Measurements from ENCODE around the gene TOR4A. TPM values are rescaled to one million over a fixed set of nuclear protein-coding genes. Genes with fewer than 3 reads are reported as not detected.
A peak's percentile ranks its signal among the peaks of the same experiment; 100 is the strongest.

Gene TOR4A
- total RNA-seq, 2 donors from 2014 or later, result 1.6 to 7.3 TPM

GRCh38 chr9:137301081-137301947 lies 23.8 kb downstream of the TOR4A start:
- Histone ChIP-seq H3K9me3 (no peaks in the 10 kb centered on the region), H3K27ac (peak overlapping the region; percentile 78 to 94), H3K36me3 (no peaks in the 10 kb centered on the region), H3K4me1 (replicated peaks) (peaks cover 35% of the 10 kb centered on the region), H3K4me3 (peak overlapping the region; percentile 40 to 55), H3K27me3 (replicated peaks; ENCODE audit: insufficient read depth) (no peaks in the 10 kb centered on the region)
- intact Hi-C loops (cut with DNase I), result no loop called here
- peak; percentile 60 for DNase-seq (ENCODE audit: low spot score)
- WGBS, result under 1% methylated on average over 57 of the region's 115 CpGs
- peak in 3 of 4 experiments; percentile 8 to 52 (median 29) for TF ChIP-seq CTCF (IDR thresholded peaks at IDR 0.05)
- TF ChIP-seq POLR2A (IDR thresholded peaks at IDR 0.05), result peak; percentile 11
- no peak for TF ChIP-seq POLR2AphosphoS5 (IDR thresholded peaks at IDR 0.05)

- no peaks in the 10 kb centered on the region for H3K27me3 ChIP-seq (replicated peaks; ENCODE audit: insufficient read depth)
- intact Hi-C loops (cut with DNase I), result no loop called here
- no peaks in the 10 kb centered on the region for H3K36me3 ChIP-seq
- peak; percentile 94 for DNase-seq (ENCODE audit: low spot score)
- under 1% methylated on average over 29 of the region's 60 CpGs for WGBS
- peak within 1 kb of the TSS; percentile 92 to 94 for H3K27ac ChIP-seq
- TF ChIP-seq POLR2AphosphoS5 (IDR thresholded peaks at IDR 0.05) (peak; percentile 94), CTCF (IDR thresholded peaks at IDR 0.05) (peak in 1 of 4 experiments; percentile 49), POLR2A (IDR thresholded peaks at IDR 0.05) (peak; percentile 88)
- peak within 1 kb of the TSS; percentile 40 to 55 for H3K4me3 ChIP-seq
- peaks cover 36% of the 10 kb centered on the region for H3K4me1 ChIP-seq (replicated peaks)
- H3K9me3 ChIP-seq, result no peaks in the 10 kb centered on the region
Observed at GRCh38 chr9:137302118-137302448, 24.6 kb downstream of the TOR4A start, which contains the start of gene NRARP. Gene NRARP (minus strand): TSS chr9:137302271. CDS start chr9:137301928, 343 bp downstream.

GRCh38 chr9:137302449-137303150 lies 25.1 kb downstream of the TOR4A start:
- peak overlapping the region; percentile 92 to 93 for H3K27ac ChIP-seq
- H3K4me3 ChIP-seq, result peak overlapping the region; percentile 39 to 46
- TF ChIP-seq CTCF (IDR thresholded peaks at IDR 0.05) (peak; percentile 9 to 69 (median 44)), POLR2AphosphoS5 (IDR thresholded peaks at IDR 0.05) (no peak), POLR2A (IDR thresholded peaks at IDR 0.05) (no peak)
- DNase-seq (ENCODE audit: low spot score), result no peak
- WGBS, result 7% methylated on average over 57 of the region's 78 CpGs
- H3K4me1 ChIP-seq (replicated peaks), result peaks cover 39% of the 10 kb centered on the region
- H3K36me3 ChIP-seq, result no peaks in the 10 kb centered on the region
- intact Hi-C loops (cut with DNase I), result no loop called here
- no peaks in the 10 kb centered on the region for H3K9me3 ChIP-seq
- no peaks in the 10 kb centered on the region for H3K27me3 ChIP-seq (replicated peaks; ENCODE audit: insufficient read depth)

- WGBS, result 40% methylated on average over 23 of the region's 23 CpGs
- H3K36me3 ChIP-seq, result no peaks in the 10 kb centered on the region
- peaks cover 37% of the 10 kb centered on the region for H3K4me1 ChIP-seq (replicated peaks)
- peak; percentile 69 for DNase-seq (ENCODE audit: low spot score)
- no peak for TF ChIP-seq CTCF (IDR thresholded peaks at IDR 0.05)
- TF ChIP-seq POLR2AphosphoS5 (IDR thresholded peaks at IDR 0.05), result peak; percentile 71
- H3K27me3 ChIP-seq (replicated peaks; ENCODE audit: insufficient read depth), result no peaks in the 10 kb centered on the region
- H3K9me3 ChIP-seq, result no peaks in the 10 kb centered on the region
- peak overlapping the region; percentile 39 to 46 for H3K4me3 ChIP-seq
- intact Hi-C loops (cut with DNase I), result no loop called here
- peak overlapping the region; percentile 92 to 93 for H3K27ac ChIP-seq
Observed at GRCh38 chr9:137303151-137303892, 25.8 kb downstream of the TOR4A start.

Data from prostate gland (tissue), 2 donors.